RWPE2 (cell line): ENCODE results near the gene KREMEN1.

Experiments used
- ATAC-seq: fragments of 200-7000 bp; cut with Tn5 transposase; 3 replicates; pipeline ENCODE4 v1.9.1; 2021; ENCODE audit warnings: low read depth
- DNase-seq: peaks from one replicate; pipeline ENCODE4 v3.0.0-alpha.2; 2020; ENCODE audit warnings: low spot score
- H3K27ac ChIP-seq: fragments of 450-650 bp; 2 replicates; pipeline ENCODE4 v1.5.1; 2017; ENCODE audit warnings: mild to moderate bottlenecking; ENCODE audit not compliant: poor library complexity, severe bottlenecking
- H3K27me3 ChIP-seq: fragments of 250-450 bp; sonication (Bioruptor Pico); 2 replicates; pipeline ENCODE4 v1.5.1; 2021; ENCODE audit warnings: mild to moderate bottlenecking, moderate library complexity; ENCODE audit not compliant: insufficient read depth, poor library complexity, severe bottlenecking
- H3K36me3 ChIP-seq: fragments of 250-450 bp; sonication (Bioruptor Pico); 2 replicates; pipeline ENCODE4 v1.5.1; 2020; ENCODE audit warnings: low read depth, mild to moderate bottlenecking, moderate library complexity
- H3K4me1 ChIP-seq: fragments of 250-450 bp; sonication (Bioruptor Pico); 2 replicates; pipeline ENCODE4 v1.5.1; 2021; ENCODE audit warnings: mild to moderate bottlenecking, moderate library complexity; ENCODE audit not compliant: insufficient read depth, poor library complexity, severe bottlenecking
- H3K4me3 ChIP-seq: fragments of 250-450 bp; sonication (Bioruptor Pico); 2 replicates; pipeline ENCODE4 v1.5.1; 2021; ENCODE audit warnings: mild to moderate bottlenecking, moderate library complexity; ENCODE audit not compliant: severe bottlenecking
- H3K9me3 ChIP-seq: fragments of 250-450 bp; sonication (Bioruptor Pico); 2 replicates; pipeline ENCODE4 v1.5.1; 2021; ENCODE audit warnings: mild to moderate bottlenecking, moderate library complexity; ENCODE audit not compliant: severe bottlenecking
- TF ChIP-seq, protein P1 (sequence below): fragments of 450-650 bp; IDR thresholded peaks from one replicate; pipeline ENCODE4 v1.5.1; 2017; ENCODE audit warnings: mild to moderate bottlenecking, moderate library complexity; ENCODE audit not compliant: poor library complexity, severe bottlenecking

Gene KREMEN1

DNA sequence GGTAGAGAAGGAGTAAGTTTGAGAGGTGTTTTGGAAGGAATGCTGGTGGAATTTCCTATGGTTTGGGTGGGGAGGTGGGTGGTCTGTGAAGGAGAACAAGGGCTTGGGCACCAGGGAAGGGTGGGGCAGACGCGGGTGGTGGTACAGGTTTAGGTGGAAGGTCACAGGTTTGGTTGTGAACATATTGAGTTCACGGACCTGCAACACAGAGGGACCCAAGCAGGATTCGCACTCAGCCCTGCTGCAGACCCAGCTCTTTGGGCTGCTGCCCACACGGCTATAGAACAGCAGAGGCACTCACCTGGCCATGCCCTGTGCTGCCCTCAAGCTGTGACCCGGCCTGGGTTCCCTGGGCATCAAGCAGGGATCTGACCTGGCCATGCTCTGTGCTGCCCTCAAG, 99.4 kb downstream of the KREMEN1 start:
- TF ChIP-seq, protein P1, sequence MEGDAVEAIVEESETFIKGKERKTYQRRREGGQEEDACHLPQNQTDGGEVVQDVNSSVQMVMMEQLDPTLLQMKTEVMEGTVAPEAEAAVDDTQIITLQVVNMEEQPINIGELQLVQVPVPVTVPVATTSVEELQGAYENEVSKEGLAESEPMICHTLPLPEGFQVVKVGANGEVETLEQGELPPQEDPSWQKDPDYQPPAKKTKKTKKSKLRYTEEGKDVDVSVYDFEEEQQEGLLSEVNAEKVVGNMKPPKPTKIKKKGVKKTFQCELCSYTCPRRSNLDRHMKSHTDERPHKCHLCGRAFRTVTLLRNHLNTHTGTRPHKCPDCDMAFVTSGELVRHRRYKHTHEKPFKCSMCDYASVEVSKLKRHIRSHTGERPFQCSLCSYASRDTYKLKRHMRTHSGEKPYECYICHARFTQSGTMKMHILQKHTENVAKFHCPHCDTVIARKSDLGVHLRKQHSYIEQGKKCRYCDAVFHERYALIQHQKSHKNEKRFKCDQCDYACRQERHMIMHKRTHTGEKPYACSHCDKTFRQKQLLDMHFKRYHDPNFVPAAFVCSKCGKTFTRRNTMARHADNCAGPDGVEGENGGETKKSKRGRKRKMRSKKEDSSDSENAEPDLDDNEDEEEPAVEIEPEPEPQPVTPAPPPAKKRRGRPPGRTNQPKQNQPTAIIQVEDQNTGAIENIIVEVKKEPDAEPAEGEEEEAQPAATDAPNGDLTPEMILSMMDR, result no peak
- H3K4me3 ChIP-seq, result no peak overlapping the region
- H3K4me1 ChIP-seq, result no peaks in the 10 kb centered on the region
- H3K27ac ChIP-seq, result no peak overlapping the region
- DNase-seq (no peak), ATAC-seq (no peak)
- H3K27me3 ChIP-seq, result no peaks in the 10 kb centered on the region
- no peaks in the 10 kb centered on the region for H3K36me3 ChIP-seq
- peaks cover 3% of the 10 kb centered on the region for H3K9me3 ChIP-seq

DNA sequence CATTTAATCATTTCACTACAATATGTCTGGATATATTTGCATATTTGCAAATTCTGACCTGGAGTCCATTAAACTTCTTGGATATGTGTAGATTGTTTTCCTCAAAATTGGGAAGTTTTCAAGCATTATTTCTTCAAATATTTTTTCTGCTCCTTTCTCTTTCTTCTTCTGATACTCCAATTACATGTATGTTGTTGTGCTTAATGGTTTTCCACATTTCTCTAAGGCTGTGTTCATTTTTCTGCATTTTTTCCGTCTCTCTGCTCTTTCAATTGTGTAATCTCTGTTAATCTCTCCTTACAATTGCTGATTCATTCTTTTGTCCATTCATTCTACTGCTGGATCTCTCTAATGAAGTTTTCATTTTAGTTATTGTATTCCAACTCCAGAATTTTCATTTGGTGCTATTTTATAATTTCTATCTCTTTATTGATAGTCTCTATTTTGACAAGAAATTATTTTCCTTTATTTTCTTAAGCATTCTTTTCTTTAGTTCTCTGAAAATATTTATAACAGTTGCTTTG, 102.5 kb downstream of the KREMEN1 start:
- Histone ChIP-seq H3K9me3 (peaks cover 3% of the 10 kb centered on the region), H3K36me3 (no peaks in the 10 kb centered on the region), H3K4me1 (no peaks in the 10 kb centered on the region), H3K27ac (no peak overlapping the region), H3K4me3 (no peak overlapping the region), H3K27me3 (no peaks in the 10 kb centered on the region)
- TF ChIP-seq, protein P1, result no peak
- ATAC-seq (no peak), DNase-seq (no peak)

DNA sequence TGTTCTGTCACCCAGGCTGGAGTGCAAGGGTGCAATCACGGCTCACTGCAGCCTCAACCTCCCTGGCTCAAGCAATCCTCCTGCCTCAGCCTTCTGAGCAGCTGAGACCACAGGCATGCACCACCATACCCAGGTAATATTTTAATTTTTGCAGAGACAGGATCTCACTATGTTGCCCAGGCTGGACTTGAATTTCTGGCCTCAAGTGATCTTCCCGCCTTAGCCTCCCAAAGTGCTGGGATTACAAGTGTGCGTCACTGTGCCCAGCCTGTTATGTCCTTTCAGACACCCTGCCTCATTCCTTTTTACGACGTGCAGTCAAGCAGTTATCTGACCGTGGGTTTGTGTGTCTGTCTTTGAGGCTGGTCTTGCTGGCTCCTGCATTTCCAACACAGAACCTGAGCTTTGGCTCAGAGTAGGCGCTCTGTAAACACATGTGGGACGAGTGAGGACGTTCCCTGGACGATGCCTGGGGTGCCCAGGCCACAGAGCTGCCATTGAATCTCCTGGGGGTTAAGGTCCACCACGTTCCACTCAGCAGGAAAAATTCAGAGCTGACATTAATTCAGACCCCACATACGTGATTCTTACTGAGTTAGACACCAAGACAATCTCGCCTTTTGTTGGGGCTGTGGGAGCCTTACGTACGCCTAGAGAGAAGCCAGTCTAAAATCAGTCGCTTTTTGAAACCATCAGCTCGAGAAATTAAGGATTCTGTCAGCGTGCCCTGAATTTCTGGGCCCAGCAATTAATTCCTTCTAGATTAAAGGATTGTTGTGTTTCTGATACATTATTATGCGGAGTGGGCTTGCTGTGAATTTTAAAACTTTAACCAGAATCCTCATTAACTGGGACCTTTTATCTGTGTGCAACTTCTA, 111.4 kb downstream of the KREMEN1 start:
- Histone ChIP-seq H3K9me3 (no peaks in the 10 kb centered on the region), H3K4me1 (no peaks in the 10 kb centered on the region), H3K36me3 (no peaks in the 10 kb centered on the region), H3K27me3 (no peaks in the 10 kb centered on the region), H3K4me3 (no peak overlapping the region), H3K27ac (no peak overlapping the region)
- DNase-seq, result no peak
- no peak for ATAC-seq
- TF ChIP-seq, protein P1, result no peak

DNA sequence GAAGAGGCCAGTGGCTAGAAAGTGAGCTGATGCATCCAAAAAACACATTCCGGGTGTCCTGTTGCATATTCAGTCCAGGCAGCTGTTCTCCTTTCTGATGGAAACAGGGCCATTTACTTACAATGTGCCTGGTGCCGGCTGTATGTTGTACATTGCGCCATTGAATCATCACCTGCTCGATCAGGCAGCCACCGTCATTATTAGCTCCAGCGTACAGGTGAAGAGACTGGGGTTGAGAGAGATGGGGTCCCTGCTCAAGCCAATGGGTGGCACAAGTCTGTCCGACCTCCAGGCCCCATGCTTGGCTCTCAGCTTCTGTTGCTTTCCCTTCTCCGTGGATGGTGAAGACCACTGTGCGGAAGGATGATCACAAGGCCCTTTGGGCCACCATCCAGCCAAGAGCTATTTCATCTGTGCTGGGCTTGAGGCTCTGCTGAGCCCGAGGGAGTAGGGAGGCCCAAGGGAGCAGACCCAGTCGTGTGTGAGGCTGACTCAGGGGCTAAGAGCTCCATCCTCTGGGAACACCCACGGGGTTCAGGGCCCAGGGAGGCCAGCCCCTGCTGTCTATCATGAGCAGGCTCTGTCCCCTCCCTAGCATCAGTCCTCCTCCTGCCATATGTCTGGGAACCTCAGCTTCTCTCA, 112.1 kb downstream of the KREMEN1 start:
- Histone ChIP-seq H3K36me3 (no peaks in the 10 kb centered on the region), H3K4me1 (no peaks in the 10 kb centered on the region), H3K9me3 (no peaks in the 10 kb centered on the region), H3K27ac (no peak overlapping the region), H3K27me3 (no peaks in the 10 kb centered on the region), H3K4me3 (no peak overlapping the region)
- ATAC-seq (no peak), DNase-seq (no peak)
- TF ChIP-seq, protein P1, result no peak
